Smooth muscle cell (in vitro differentiated cells): Measurements from ENCODE around the gene IFI44. TPM values are rescaled to one million over a fixed set of nuclear protein-coding genes. Genes with fewer than 3 reads are reported as not detected.

Source experiments
- DNase-seq: peaks from one replicate; lab custom pipeline; 2025; ENCODE audit not compliant: unreplicated experiment; lab: John Stamatoyannopoulos, UW
- H2AFZ ChIP-seq: fragments of 200-600 bp; sonication (generic); 2 replicates; pipeline ENCODE4 v1.6.0; 2016; ENCODE audit warnings: antibody characterized with exemption, low read depth, mild to moderate bottlenecking
- H3F3A ChIP-seq: fragments of 200-600 bp; sonication (generic); 2 replicates; pipeline ENCODE4 v1.6.0; 2017; ENCODE audit warnings: antibody characterized with exemption, low read depth
- H3K27ac ChIP-seq: fragments of 200-600 bp; sonication (generic); 2 replicates; pipeline ENCODE4 v1.5.1; 2016; ENCODE audit warnings: low read depth, mild to moderate bottlenecking
- H3K27me3 ChIP-seq: fragments of 200-600 bp; sonication (generic); 2 replicates; pipeline ENCODE4 v1.6.1; 2016; ENCODE audit warnings: low read depth, mild to moderate bottlenecking
- H3K36me3 ChIP-seq: fragments of 200-600 bp; sonication (generic); 2 replicates; pipeline ENCODE4 v1.5.1; 2016; ENCODE audit warnings: low read depth
- H3K4me1 ChIP-seq: fragments of 200-600 bp; sonication (generic); 2 replicates; pipeline ENCODE4 v1.5.1; 2016; ENCODE audit warnings: low read depth
- H3K4me2 ChIP-seq: fragments of 200-600 bp; sonication (generic); 2 replicates; pipeline ENCODE4 v1.6.0; 2016; ENCODE audit warnings: mild to moderate bottlenecking
- H3K4me3 ChIP-seq: fragments of 200-600 bp; sonication (generic); 2 replicates; pipeline ENCODE4 v1.5.1; 2016; ENCODE audit warnings: mild to moderate bottlenecking
- H3K79me2 ChIP-seq: fragments of 200-600 bp; sonication (generic); 2 replicates; pipeline ENCODE4 v1.6.0; 2016; ENCODE audit warnings: low read depth, mild to moderate bottlenecking
- H3K9ac ChIP-seq: fragments of 200-600 bp; sonication (generic); 2 replicates; pipeline ENCODE4 v1.6.0; 2016; ENCODE audit warnings: low read depth
- H3K9me3 ChIP-seq: fragments of 200-600 bp; sonication (generic); replicated peaks from 2 replicates; pipeline ENCODE4 v1.5.1; 2016; ENCODE audit warnings: low read depth
- H4K20me1 ChIP-seq: fragments of 200-600 bp; sonication (generic); 2 replicates; pipeline ENCODE4 v1.6.0; 2016; ENCODE audit warnings: low read depth
- WGBS: methylation state at CpG from one replicate; pipeline ENCODE4 v1.1.7; 2016; ENCODE audit warnings: low lambda C conversion rate; 5-methylcytosine and 5-hydroxymethylcytosine counted together
- polyA plus RNA-seq: library from polyadenylated mRNA; unstranded; fragments of >200 nt; fragmentation: Nextera tagmentation; extraction: Ambion mirVana; gene quantifications from 2 replicates; pipeline ENCODE4 v1.2.1, GENCODE V29; 2016
- total RNA-seq: library from RNA; depleted of rRNA; stranded (reverse); fragments of >200 nt; gene quantifications from 2 replicates; pipeline ENCODE4 v1.2.3, GENCODE V29; 2014
- TF ChIP-seq, protein P1 (sequence below): fragments of 200-600 bp; sonication (generic); IDR thresholded peaks from 2 replicates; pipeline ENCODE4 v1.5.1; 2017; ENCODE audit warnings: borderline replicate concordance, mild to moderate bottlenecking, antibody characterized with exemption; ENCODE audit not compliant: insufficient read depth, poor library complexity, severe bottlenecking

Gene IFI44
- total and polyA plus RNA-seq, 2 experiments from 2014 or later = 0.71 TPM; not detected in 1

DNA sequence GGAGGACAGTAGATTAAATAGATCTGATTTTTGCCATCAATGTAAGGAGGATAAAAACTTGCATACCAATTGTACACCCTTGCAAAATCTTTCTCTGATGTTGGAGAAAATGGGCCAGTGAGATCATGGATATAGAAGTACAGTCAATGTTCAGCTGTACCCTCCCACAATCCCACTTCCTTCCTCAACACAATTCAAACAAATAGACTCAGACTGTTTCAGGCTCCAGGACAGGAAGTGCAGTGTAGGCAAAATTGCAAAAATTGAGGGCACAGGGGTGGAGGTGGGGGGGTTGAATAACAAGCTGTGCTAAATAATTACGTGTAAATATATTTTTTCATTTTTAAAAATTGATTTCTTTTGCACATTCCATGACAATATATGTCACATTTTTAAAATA, 3.9 kb upstream of the IFI44 start:
- no peaks in the 10 kb centered on the region for H3F3A ChIP-seq
- no peak overlapping the region for H3K4me2 ChIP-seq
- no peaks in the 10 kb centered on the region for H3K27me3 ChIP-seq
- H3K36me3 ChIP-seq = no peaks in the 10 kb centered on the region
- H3K4me3 ChIP-seq = no peak overlapping the region
- no peaks in the 10 kb centered on the region for H3K79me2 ChIP-seq
- no peaks in the 10 kb centered on the region for H4K20me1 ChIP-seq
- 53% methylated on average over 1 of the region's 1 CpG for WGBS
- no peaks in the 10 kb centered on the region for H3K4me1 ChIP-seq
- no peaks in the 10 kb centered on the region for H3K9me3 ChIP-seq
- TF ChIP-seq, protein P1, sequence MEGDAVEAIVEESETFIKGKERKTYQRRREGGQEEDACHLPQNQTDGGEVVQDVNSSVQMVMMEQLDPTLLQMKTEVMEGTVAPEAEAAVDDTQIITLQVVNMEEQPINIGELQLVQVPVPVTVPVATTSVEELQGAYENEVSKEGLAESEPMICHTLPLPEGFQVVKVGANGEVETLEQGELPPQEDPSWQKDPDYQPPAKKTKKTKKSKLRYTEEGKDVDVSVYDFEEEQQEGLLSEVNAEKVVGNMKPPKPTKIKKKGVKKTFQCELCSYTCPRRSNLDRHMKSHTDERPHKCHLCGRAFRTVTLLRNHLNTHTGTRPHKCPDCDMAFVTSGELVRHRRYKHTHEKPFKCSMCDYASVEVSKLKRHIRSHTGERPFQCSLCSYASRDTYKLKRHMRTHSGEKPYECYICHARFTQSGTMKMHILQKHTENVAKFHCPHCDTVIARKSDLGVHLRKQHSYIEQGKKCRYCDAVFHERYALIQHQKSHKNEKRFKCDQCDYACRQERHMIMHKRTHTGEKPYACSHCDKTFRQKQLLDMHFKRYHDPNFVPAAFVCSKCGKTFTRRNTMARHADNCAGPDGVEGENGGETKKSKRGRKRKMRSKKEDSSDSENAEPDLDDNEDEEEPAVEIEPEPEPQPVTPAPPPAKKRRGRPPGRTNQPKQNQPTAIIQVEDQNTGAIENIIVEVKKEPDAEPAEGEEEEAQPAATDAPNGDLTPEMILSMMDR = no peak
- no peak for DNase-seq
- H3K9ac ChIP-seq = no peak overlapping the region
- H2AFZ ChIP-seq = no peak overlapping the region
- H3K27ac ChIP-seq = no peak overlapping the region

DNA sequence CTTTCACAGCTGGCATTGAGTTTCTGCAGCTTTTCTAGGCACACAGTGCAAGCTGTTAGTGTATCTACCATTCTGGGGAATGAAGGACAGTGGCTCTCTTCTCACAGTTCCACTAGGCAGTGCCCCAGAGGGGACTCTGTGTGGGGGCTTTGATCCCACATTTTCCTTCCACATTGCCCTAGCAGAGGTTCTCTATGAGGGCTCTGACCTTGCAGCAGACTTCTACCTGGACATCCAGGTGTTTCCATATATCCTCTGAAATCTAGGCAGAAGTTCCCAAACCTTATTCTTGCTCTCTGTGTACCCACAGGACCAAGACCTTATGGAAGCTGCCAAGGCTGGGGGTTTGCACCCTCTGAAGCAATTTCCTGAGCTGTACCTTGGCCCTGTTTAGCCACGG, 2.4 kb upstream of the IFI44 start:
- WGBS = 100% methylated on average over 1 of the region's 1 CpG

DNA sequence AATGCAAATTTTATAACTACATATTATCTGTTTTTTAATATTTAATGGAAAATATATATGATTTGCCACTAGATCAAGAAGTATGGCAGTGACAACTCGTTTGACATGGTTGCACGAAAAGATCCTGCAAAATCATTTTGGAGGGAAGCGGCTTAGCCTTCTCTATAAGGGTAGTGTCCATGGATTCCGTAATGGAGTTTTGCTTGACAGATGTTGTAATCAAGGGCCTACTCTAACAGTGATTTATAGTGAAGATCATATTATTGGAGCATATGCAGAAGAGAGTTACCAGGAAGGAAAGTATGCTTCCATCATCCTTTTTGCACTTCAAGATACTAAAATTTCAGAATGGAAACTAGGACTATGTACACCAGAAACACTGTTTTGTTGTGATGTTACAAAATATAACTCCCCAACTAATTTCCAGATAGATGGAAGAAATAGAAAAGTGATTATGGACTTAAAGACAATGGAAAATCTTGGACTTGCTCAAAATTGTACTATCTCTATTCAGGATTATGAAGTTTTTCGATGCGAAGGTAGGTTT, 556 bp downstream of the IFI44 start:
- Histone ChIP-seq H3K4me1 (no peaks in the 10 kb centered on the region), H3K36me3 (no peaks in the 10 kb centered on the region), H3F3A (no peaks in the 10 kb centered on the region), H3K4me2 (no peak overlapping the region), H3K79me2 (no peaks in the 10 kb centered on the region), H3K27me3 (peaks cover 10% of the 10 kb centered on the region), H3K4me3 (peak overlapping the region; percentile 24), H3K9ac (no peak overlapping the region), H3K27ac (no peak overlapping the region), H2AFZ (no peak overlapping the region), H4K20me1 (no peaks in the 10 kb centered on the region), H3K9me3 (no peaks in the 10 kb centered on the region)
- 81% methylated on average over 6 of the region's 6 CpGs for WGBS
- no peak for DNase-seq
- TF ChIP-seq, protein P1 = no peak

More for the DNA sequence above, 2.4 kb upstream of the IFI44 start:
- no peaks in the 10 kb centered on the region for H3K4me1 ChIP-seq
- H4K20me1 ChIP-seq = no peaks in the 10 kb centered on the region
- no peak overlapping the region for H2AFZ ChIP-seq
- TF ChIP-seq, protein P1 = no peak
- no peak overlapping the region for H3K9ac ChIP-seq
- no peaks in the 10 kb centered on the region for H3K9me3 ChIP-seq
- no peaks in the 10 kb centered on the region for H3K36me3 ChIP-seq
- H3K27ac ChIP-seq = no peak overlapping the region
- no peak overlapping the region for H3K4me3 ChIP-seq
- H3K27me3 ChIP-seq = no peaks in the 10 kb centered on the region
- no peaks in the 10 kb centered on the region for H3K79me2 ChIP-seq
- no peaks in the 10 kb centered on the region for H3F3A ChIP-seq
- DNase-seq = no peak
- H3K4me2 ChIP-seq = no peak overlapping the region

DNA sequence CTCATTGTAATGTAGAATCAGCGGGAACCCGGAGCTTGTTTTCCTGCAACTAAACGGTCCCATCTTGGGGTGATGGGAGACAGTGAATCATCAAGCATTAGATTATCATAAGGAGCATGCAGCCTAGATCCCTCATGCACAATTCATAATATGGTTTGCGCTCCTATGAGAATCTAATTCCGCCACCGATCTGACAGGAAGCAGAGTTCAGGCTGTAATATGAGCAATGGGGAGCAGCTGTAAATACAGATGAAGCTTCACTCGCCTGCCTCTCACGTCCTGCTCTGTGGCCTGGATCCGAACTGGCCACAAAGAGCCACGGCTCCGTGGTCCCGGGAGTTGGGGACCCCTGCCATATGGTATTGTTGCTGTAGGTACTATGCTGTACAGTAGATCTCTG, 1.6 kb downstream of the IFI44 start:
- H3K9ac ChIP-seq = no peak overlapping the region
- no peaks in the 10 kb centered on the region for H3K4me1 ChIP-seq
- H3F3A ChIP-seq = no peaks in the 10 kb centered on the region
- H4K20me1 ChIP-seq = no peaks in the 10 kb centered on the region
- H3K4me3 ChIP-seq = no peak overlapping the region
- whole genome bisulfite sequencing = 86% methylated on average over 12 of the region's 12 CpGs
- H3K79me2 ChIP-seq = no peaks in the 10 kb centered on the region
- TF ChIP-seq, protein P1 = no peak
- no peak for DNase-seq
- H3K9me3 ChIP-seq = no peaks in the 10 kb centered on the region
- no peak overlapping the region for H3K4me2 ChIP-seq
- H2AFZ ChIP-seq = no peak overlapping the region
- peaks cover 20% of the 10 kb centered on the region for H3K27me3 ChIP-seq
- no peak overlapping the region for H3K27ac ChIP-seq
- no peaks in the 10 kb centered on the region for H3K36me3 ChIP-seq
